Measurements from ENCODE around the gene AOAH.

Gene AOAH

DNA sequence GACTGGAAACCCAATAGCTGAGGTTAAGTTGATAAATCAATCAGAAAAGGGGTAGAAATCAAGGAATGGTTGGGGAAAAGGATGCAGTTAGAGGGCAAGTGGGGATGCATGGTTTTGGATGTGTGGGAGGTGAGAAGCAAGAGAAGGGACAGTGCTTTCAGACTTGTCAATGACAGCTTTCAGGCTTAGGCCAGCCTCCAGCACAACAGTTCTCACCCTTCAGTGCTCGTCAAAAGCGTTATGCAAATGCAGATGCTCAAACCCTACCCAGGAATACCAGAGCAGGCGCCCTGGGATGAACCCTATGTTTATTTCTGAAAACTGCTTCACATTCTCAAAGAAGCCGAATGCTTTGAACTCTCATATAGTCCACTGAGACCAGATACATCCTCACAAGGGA, 74.0 kb downstream of the AOAH start:
- TF ChIP-seq RAD21 (IDR thresholded peaks at IDR 0.05; ENCODE audit: low read depth) (no peak), TEAD4 (IDR thresholded peaks at IDR 0.05) (no peak), YY1 (IDR thresholded peaks at IDR 0.05; ENCODE audit: low read depth) (no peak), FOXM1 (IDR thresholded peaks at IDR 0.05; ENCODE audit: borderline replicate concordance, low read depth) (no peak)

- TF ChIP-seq NFIC (IDR thresholded peaks at IDR 0.05) = no peak
These were observed 75.9 kb downstream of the AOAH start for GRCh38 chr7:36648441-36648840.

DNA sequence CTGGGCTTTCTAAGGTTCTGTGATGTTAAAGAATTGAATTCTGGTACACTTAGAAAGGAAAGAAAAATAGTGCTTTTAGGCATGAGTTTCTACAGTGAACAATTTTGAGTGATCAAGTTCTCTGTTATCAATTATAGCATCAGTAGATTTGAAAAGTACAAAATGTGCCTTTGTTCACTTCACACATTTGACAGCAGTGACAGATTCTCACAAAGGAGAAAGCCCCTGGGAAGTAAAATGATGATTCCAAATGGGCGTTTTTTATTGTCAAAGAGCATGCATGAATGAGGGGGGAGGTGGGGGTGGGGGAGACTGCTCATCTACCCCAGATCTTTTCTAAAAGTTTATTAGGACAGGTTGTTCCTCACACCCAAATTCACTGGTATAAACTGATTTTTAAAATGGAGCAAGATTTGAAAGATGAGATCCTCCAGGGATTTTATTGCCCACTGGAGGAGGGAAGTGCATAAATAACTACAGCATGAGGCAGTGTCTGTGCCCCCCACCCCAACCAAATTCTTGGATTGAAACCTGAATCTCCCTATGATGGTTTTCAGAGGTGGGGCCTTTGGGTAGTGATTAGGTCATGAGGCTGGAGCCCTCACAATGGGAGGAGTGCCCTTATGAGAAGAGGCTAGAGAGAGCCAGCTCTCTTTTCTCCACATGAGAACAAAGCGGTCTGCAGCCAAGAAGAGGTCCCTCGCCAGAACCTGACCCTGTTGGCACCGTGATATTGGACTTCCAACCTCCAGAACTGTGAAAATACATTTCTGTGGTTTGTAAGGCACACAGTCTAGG, 79.5 kb downstream of the AOAH start:
- TF ChIP-seq USF1 (IDR thresholded peaks at IDR 0.05) (no peak), MAX (IDR thresholded peaks at IDR 0.05) (0 out of 2 replicates have a peak, but pooled peaks have one; percentile 9), YY1 (IDR thresholded peaks at IDR 0.05; ENCODE audit: low read depth) (no peak), TCF12 (IDR thresholded peaks at IDR 0.05; ENCODE audit: low read depth) (peak; percentile 79), EP300 (IDR thresholded peaks at IDR 0.05; ENCODE audit: borderline replicate concordance) (peak; percentile 85), FOXM1 (IDR thresholded peaks at IDR 0.05; ENCODE audit: borderline replicate concordance, low read depth) (peak; percentile 59; the same call in 1 of the 2 replicates), CREB1 (IDR thresholded peaks at IDR 0.05; ENCODE audit: low read depth) (no peak), RAD21 (IDR thresholded peaks at IDR 0.05; ENCODE audit: low read depth) (no peak), TEAD4 (IDR thresholded peaks at IDR 0.05) (peak; percentile 85), CEBPB (IDR thresholded peaks at IDR 0.05) (peak; percentile 9; the same call in 1 of the 2 replicates), REST (IDR thresholded peaks at IDR 0.05; ENCODE audit: low read depth) (no peak), ZBTB7A (IDR thresholded peaks at IDR 0.05; ENCODE audit: low read depth) (peak; percentile 50; the same call in 1 of the 2 replicates), NFIC (IDR thresholded peaks at IDR 0.05) (peak; percentile 37), EGR1 (IDR thresholded peaks at IDR 0.05) (no peak), TAF1 (IDR thresholded peaks at IDR 0.05; ENCODE audit: low read depth) (no peak)

DNA sequence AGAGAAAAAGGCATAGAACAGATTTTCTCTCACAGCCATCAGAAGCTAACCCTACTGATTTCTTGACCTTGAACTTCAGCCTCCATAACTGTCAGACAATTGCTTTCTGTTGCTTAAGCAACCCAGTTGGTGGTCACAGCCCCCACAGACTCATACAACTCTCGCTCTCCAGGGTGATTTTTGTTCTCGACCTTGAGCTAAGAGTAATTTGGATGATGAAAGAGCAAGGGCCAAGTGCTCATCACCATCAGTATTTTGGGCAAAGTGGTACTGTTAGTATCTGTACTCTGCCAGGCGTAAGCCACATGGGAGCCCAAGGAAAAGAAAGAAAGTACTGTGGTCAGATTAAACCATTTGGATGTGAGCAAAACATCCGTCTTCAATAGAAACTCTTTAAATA, 81.9 kb downstream of the AOAH start:
- no peak for TF ChIP-seq ZBTB7A (IDR thresholded peaks at IDR 0.05; ENCODE audit: low read depth)
- no peak for TF ChIP-seq YY1 (IDR thresholded peaks at IDR 0.05; ENCODE audit: low read depth)

DNA sequence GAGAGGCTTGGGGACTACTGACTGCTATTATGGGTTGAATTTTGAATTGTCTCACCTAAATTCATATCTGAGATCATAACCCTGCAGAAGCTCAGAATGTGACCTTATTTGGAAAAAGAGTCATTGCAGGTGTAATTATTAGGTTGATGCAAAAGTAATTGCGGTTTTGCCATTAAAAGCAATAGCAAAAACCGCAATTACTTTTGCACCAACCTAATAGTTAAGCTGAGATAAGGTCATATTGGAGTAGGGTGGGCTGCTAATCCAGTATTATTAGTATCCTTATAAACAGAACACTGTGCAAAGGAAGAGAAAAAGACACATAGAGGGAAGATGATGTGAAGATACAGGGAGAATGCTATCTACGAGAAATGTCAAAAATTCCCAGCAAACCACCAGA, 82.3 kb downstream of the AOAH start:
- TF ChIP-seq USF1 (IDR thresholded peaks at IDR 0.05) = no peak
- no peak for TF ChIP-seq EGR1 (IDR thresholded peaks at IDR 0.05)
- no peak for TF ChIP-seq NFIC (IDR thresholded peaks at IDR 0.05)

DNA sequence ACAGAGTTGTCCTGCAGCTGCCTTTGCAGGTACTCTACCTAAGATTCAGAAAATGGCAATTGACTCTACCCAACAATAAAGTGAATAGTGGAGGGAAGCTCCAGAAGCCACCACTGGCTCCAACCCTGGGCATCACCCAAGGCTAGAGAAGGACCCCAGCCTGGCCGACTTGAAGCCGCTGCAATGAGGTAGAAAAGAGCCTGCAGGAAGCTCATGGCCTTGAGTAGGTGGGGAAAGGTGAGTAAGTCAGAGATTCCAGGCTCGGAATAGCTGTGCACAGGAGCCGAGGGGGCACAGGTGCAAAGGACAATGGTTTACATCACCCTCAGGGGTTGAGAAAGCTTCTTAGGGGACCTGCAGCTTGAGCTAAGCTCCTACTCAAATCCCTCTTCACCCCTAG, 83.6 kb downstream of the AOAH start:
- no peak for TF ChIP-seq MAX (IDR thresholded peaks at IDR 0.05)
- no peak for TF ChIP-seq RAD21 (IDR thresholded peaks at IDR 0.05; ENCODE audit: low read depth)
- no peak for TF ChIP-seq NFIC (IDR thresholded peaks at IDR 0.05)
- TF ChIP-seq EGR1 (IDR thresholded peaks at IDR 0.05) = no peak

GRCh38 chr7:36639826-36640225, 84.5 kb downstream of the AOAH start:
- no peak for TF ChIP-seq USF1 (IDR thresholded peaks at IDR 0.05)
- TF ChIP-seq YY1 (IDR thresholded peaks at IDR 0.05; ENCODE audit: low read depth) = no peak
- TF ChIP-seq TEAD4 (IDR thresholded peaks at IDR 0.05) = no peak
- TF ChIP-seq EGR1 (IDR thresholded peaks at IDR 0.05) = no peak
- no peak for TF ChIP-seq TAF1 (IDR thresholded peaks at IDR 0.05; ENCODE audit: low read depth)
- TF ChIP-seq EP300 (IDR thresholded peaks at IDR 0.05; ENCODE audit: borderline replicate concordance) = no peak
- TF ChIP-seq MAX (IDR thresholded peaks at IDR 0.05) = no peak
- no peak for TF ChIP-seq FOXM1 (IDR thresholded peaks at IDR 0.05; ENCODE audit: borderline replicate concordance, low read depth)
- TF ChIP-seq RAD21 (IDR thresholded peaks at IDR 0.05; ENCODE audit: low read depth) = no peak
- TF ChIP-seq CREB1 (IDR thresholded peaks at IDR 0.05; ENCODE audit: low read depth) = no peak

Data from Ishikawa (cell line).